H1 (cell line): ENCODE results near the gene FRAT2. TPM values are rescaled to one million over a fixed set of nuclear protein-coding genes. Genes with fewer than 3 reads are reported as not detected.

Experiments
- CTCF ChIA-PET: fragments of 300-600 bp; sonication (Branson Sonifier 250); formaldehyde crosslinking; loops from one replicate; lab custom pipeline; 2021; ENCODE audit not compliant: partially characterized antibody; lab: Charles Lee
- POLR2A ChIA-PET: fragments of 300-600 bp; sonication (Branson Sonifier 250); formaldehyde crosslinking; loops from one replicate; lab custom pipeline; 2021; ENCODE audit warnings: inconsistent platforms; ENCODE audit not compliant: partially characterized antibody; lab: Charles Lee
- DNase-seq, 2 experiments: peaks; one replicate each; pipeline versions ENCODE4 v3.0.0 to v3.0.0-alpha.2; 2010 to 2022; ENCODE audit warnings: low spot score in 2 of 2, low read depth in 1 of 2, mixed read lengths in 1 of 2
- FAIRE-seq: peaks from 2 replicates; lab custom pipeline; 2011; peaks lifted over from hg19 to GRCh38; lab: Jason Lieb, UNC
- H2AFZ ChIP-seq: 2 replicates; pipeline ENCODE4 v1.8.1; 2012; ENCODE audit warnings: low read length, inconsistent platforms
- H2AK5ac ChIP-seq: 2 replicates; pipeline ENCODE4 v1.6.1; 2013; ENCODE audit warnings: low read depth, low read length
- H2BK120ac ChIP-seq: replicated peaks from 2 replicates; pipeline ENCODE3; 2013; ENCODE audit warnings: low read depth, low read length, inconsistent platforms
- H2BK12ac ChIP-seq: 2 replicates; pipeline ENCODE4 v1.6.1; 2013; ENCODE audit warnings: low read depth, low read length
- H2BK15ac ChIP-seq: 2 replicates; pipeline ENCODE4 v1.6.1; 2013; ENCODE audit warnings: low read length
- H2BK20ac ChIP-seq: 2 replicates; pipeline ENCODE4 v1.6.1; 2013; ENCODE audit warnings: low read length
- H2BK5ac ChIP-seq: 2 replicates; pipeline ENCODE4 v1.6.1; 2013; ENCODE audit warnings: low read depth, low read length
- H3K14ac ChIP-seq: 2 replicates; pipeline ENCODE4 v1.6.1; 2013; ENCODE audit warnings: inconsistent platforms; ENCODE audit not compliant: insufficient read length
- H3K18ac ChIP-seq: 2 replicates; pipeline ENCODE4 v1.6.1; 2013; ENCODE audit warnings: low read length; ENCODE audit errors: extremely low read depth
- H3K23ac ChIP-seq: 2 replicates; pipeline ENCODE4 v1.6.1; 2013; ENCODE audit warnings: inconsistent platforms; ENCODE audit not compliant: insufficient read length
- H3K23me2 ChIP-seq: 2 replicates; pipeline ENCODE4 v1.6.1; 2013; ENCODE audit warnings: low read depth, low read length
- H3K27ac ChIP-seq: 2 replicates; pipeline ENCODE4 v1.6.1; 2011; ENCODE audit warnings: low read depth, low read length, inconsistent platforms
- H3K27me3 ChIP-seq, 4 experiments: replicated peaks in 1 of 4; 1 replicate in 1 of 4; 2 replicates in 3 of 4; pipeline versions ENCODE4 v1.6.1 to v1.8.1; 2011 to 2013; ENCODE audit warnings: low read length in 3 of 4, mild to moderate bottlenecking in 3 of 4, inconsistent platforms in 2 of 4, mixed read lengths in 2 of 4, moderate library complexity in 1 of 4; ENCODE audit not compliant: control insufficient read depth in 3 of 4, insufficient read depth in 3 of 4; ENCODE audit errors: extremely low read depth in 1 of 4
- H3K36me3 ChIP-seq, 4 experiments: 2 replicates each; pipeline versions ENCODE4 v1.6.1 to v1.8.1; 2011 to 2013; ENCODE audit warnings: mild to moderate bottlenecking in 4 of 4, low read length in 3 of 4, moderate library complexity in 2 of 4, control low read depth in 1 of 4, inconsistent platforms in 1 of 4; ENCODE audit not compliant: insufficient read depth in 4 of 4, control insufficient read depth in 2 of 4
- H3K4ac ChIP-seq: replicated peaks from 2 replicates; pipeline ENCODE3; 2013; ENCODE audit warnings: low read length, low read depth, mixed read lengths, inconsistent platforms; ENCODE audit not compliant: insufficient read length
- H3K4me1 ChIP-seq, 4 experiments: replicated peaks in 1 of 4; 1 replicate in 1 of 4; 2 replicates in 3 of 4; pipeline versions ENCODE4 v1.6.1 to v1.8.1; 2011 to 2013; ENCODE audit warnings: low read length in 3 of 4, inconsistent platforms in 2 of 4, mixed read lengths in 1 of 4; ENCODE audit not compliant: insufficient read depth in 4 of 4, control insufficient read depth in 3 of 4
- H3K4me2 ChIP-seq, 2 experiments: 2 replicates each; pipeline versions ENCODE4 v1.6.1 to v1.8.1; 2011 to 2013; ENCODE audit warnings: low read depth in 2 of 2, low read length in 2 of 2, control low read depth in 1 of 2, inconsistent platforms in 1 of 2, mild to moderate bottlenecking in 1 of 2; ENCODE audit not compliant: insufficient read depth in 1 of 2
- H3K4me3 ChIP-seq, 4 experiments: fragments of 200-600, 300-600 bp in 1 of 4; sonication (generic), shearing (Covaris generic), sonication (Bioruptor Twin) in 1 of 4; 2 replicates each; pipeline versions ENCODE4 v1.5.1 to v1.8.1; 2011 to 2016; ENCODE audit warnings: low read length in 4 of 4, low read depth in 3 of 4, control low read depth in 2 of 4, inconsistent platforms in 2 of 4, mild to moderate bottlenecking in 2 of 4, mixed read lengths in 1 of 4, moderate library complexity in 1 of 4; ENCODE audit not compliant: insufficient read depth in 2 of 4; ENCODE audit errors: extremely low read depth in 1 of 4
- H3K56ac ChIP-seq: replicated peaks from 2 replicates; pipeline ENCODE3; 2013; ENCODE audit warnings: low read depth, mild to moderate bottlenecking, mixed read lengths, low read length, inconsistent platforms; ENCODE audit not compliant: insufficient read length
- H3K79me1 ChIP-seq: 2 replicates; pipeline ENCODE4 v1.6.1; 2013; ENCODE audit warnings: low read depth, low read length, control low read depth
- H3K79me2 ChIP-seq, 2 experiments: 2 replicates each; pipeline versions ENCODE4 v1.6.1 to v1.8.1; 2012 to 2013; ENCODE audit warnings: low read length in 2 of 2, mild to moderate bottlenecking in 2 of 2, inconsistent platforms in 1 of 2; ENCODE audit not compliant: insufficient read depth in 2 of 2, control insufficient read depth in 1 of 2
- H3K9ac ChIP-seq, 4 experiments: replicated peaks in 1 of 4; 1 replicate in 1 of 4; 2 replicates in 3 of 4; pipeline versions ENCODE4 v1.6.1 to v1.8.1; 2011 to 2013; ENCODE audit warnings: low read depth in 3 of 4, low read length in 3 of 4, control low read depth in 2 of 4, mild to moderate bottlenecking in 2 of 4, moderate library complexity in 2 of 4, inconsistent platforms in 1 of 4; ENCODE audit errors: extremely low read depth in 1 of 4
- H3K9me3 ChIP-seq, 2 experiments: 2 replicates each; pipeline versions ENCODE4 v1.6.1 to v1.8.1; 2012 to 2013; ENCODE audit warnings: mild to moderate bottlenecking in 2 of 2, moderate library complexity in 2 of 2, control low read depth in 1 of 2, inconsistent platforms in 1 of 2, low read depth in 1 of 2, low read length in 1 of 2, mixed read lengths in 1 of 2; ENCODE audit not compliant: insufficient read depth in 2 of 2
- H4K20me1 ChIP-seq, 2 experiments: replicated peaks in 1 of 2; 2 replicates each; pipeline versions ENCODE3 to v1.8.1; 2011 to 2013; ENCODE audit warnings: inconsistent platforms in 2 of 2, low read length in 2 of 2, mild to moderate bottlenecking in 1 of 2; ENCODE audit not compliant: insufficient read depth in 2 of 2, control insufficient read depth in 1 of 2
- H4K5ac ChIP-seq: 2 replicates; pipeline ENCODE4 v1.6.1; 2013; ENCODE audit warnings: low read length, low read depth, mixed read lengths, inconsistent platforms; ENCODE audit not compliant: insufficient read length
- H4K8ac ChIP-seq: 2 replicates; pipeline ENCODE4 v1.8.0; 2013; ENCODE audit warnings: mild to moderate bottlenecking, moderate library complexity, low read length, inconsistent platforms; ENCODE audit not compliant: insufficient read depth; ENCODE audit errors: extremely low read depth
- H4K91ac ChIP-seq: replicated peaks from 2 replicates; pipeline ENCODE3; 2013; ENCODE audit warnings: low read length, mixed read lengths, inconsistent platforms; ENCODE audit not compliant: insufficient read length
- BRCA1 ChIP-seq: IDR thresholded peaks from 2 replicates; pipeline ENCODE4 v1.6.1; 2012; ENCODE audit warnings: low read depth, low read length, improper control_type of control experiment
- CBX8 ChIP-seq: fragments of 300-800, 300-1000 bp; sonication (generic); IDR thresholded peaks from 2 replicates; pipeline ENCODE4 v1.7.1; 2016; ENCODE audit warnings: low read depth, low read length, borderline replicate concordance
- CHD2 ChIP-seq: IDR thresholded peaks from 2 replicates; pipeline ENCODE4 v1.6.1; 2012; ENCODE audit warnings: low read length, improper control_type of control experiment
- CREB1 ChIP-seq: IDR thresholded peaks from 2 replicates; pipeline ENCODE4 v1.6.1; 2012; ENCODE audit warnings: inconsistent platforms
- CTCF ChIP-seq, 3 experiments: IDR thresholded peaks; 1 replicate in 2 of 3; 2 replicates in 1 of 3; pipeline versions ENCODE4 v1.5.1 to v1.6.1; 2011; ENCODE audit warnings: low read length in 3 of 3, mild to moderate bottlenecking in 3 of 3, inconsistent platforms in 2 of 3, low read depth in 1 of 3, moderate library complexity in 1 of 3; ENCODE audit not compliant: insufficient read depth in 1 of 3; ENCODE audit errors: control extremely low read depth in 1 of 3
- JUND ChIP-seq: IDR thresholded peaks from 2 replicates; pipeline ENCODE4 v1.6.1; 2011; ENCODE audit warnings: mild to moderate bottlenecking, improper control_type of control experiment, low read length
- RBBP5 ChIP-seq: IDR thresholded peaks from 2 replicates; pipeline ENCODE4 v1.7.1; 2012; ENCODE audit warnings: low read depth, mild to moderate bottlenecking, inconsistent platforms, low read length, moderate library complexity, borderline replicate concordance
- RXRA ChIP-seq: IDR thresholded peaks from 2 replicates; pipeline ENCODE4 v1.6.1; 2011; ENCODE audit warnings: low read depth, mild to moderate bottlenecking, low read length, moderate library complexity; ENCODE audit not compliant: insufficient read depth
- SRF ChIP-seq: IDR thresholded peaks from 2 replicates; pipeline ENCODE4 v1.6.1; 2011; ENCODE audit warnings: mild to moderate bottlenecking, low read depth, low read length, moderate library complexity
- TBP ChIP-seq: IDR thresholded peaks from 2 replicates; pipeline ENCODE4 v1.6.1; 2011; ENCODE audit warnings: low read depth, low read length, improper control_type of control experiment
- WGBS, 2 experiments: shearing (Covaris generic) in 1 of 2; methylation state at CpG; one replicate each; pipeline versions ENCODE4 v1.1.6 to v1.1.7; 2013 to 2015; ENCODE audit warnings: low lambda C conversion rate in 2 of 2, mixed read lengths in 2 of 2, inconsistent platforms in 1 of 2, low coverage in 1 of 2, missing lambda C conversion rate in 1 of 2; ENCODE audit not compliant: insufficient replicate concordance in 2 of 2, insufficient coverage in 1 of 2, insufficient read length in 1 of 2; ENCODE audit errors: extremely low coverage in 1 of 2, missing lambda C conversion rate in 1 of 2; 5-methylcytosine and 5-hydroxymethylcytosine counted together
- polyA plus RNA-seq, 7 experiments: library from polyadenylated mRNA; depleted of rRNA in 3 of 7; stranded (reverse) in 5 of 7; unstranded in 2 of 7; fragments of >200 nt in 5 of 7; fragments of 200-250 nt in 2 of 7; gene quantifications; 1 replicate in 5 of 7; 2 replicates in 1 of 7; 4 replicates in 1 of 7; pipeline versions ENCODE4 v1.2.1 to v1.2.3, GENCODE V29; 2011 to 2013; ENCODE audit warnings: missing spikeins in 2 of 7, mixed read lengths in 2 of 7
- total RNA-seq: library from RNA; stranded (reverse); fragmentation: NEBNext Ultra II Directional; extraction: Animal tissue kit (Norgen Biotek cat#: 25700); gene quantifications from 2 replicates; pipeline ENCODE4 v1.2.1, GENCODE V29; 2021

FRAT2 gene
- total and polyA plus RNA-seq, 2 of the 8 experiments (the other 6 are each of a cell fraction or from before 2014, with no cell fraction given), result 47.4 to 83.0 TPM

GRCh38 chr10:97332591-97333350 lies 1.8 kb downstream of the FRAT2 start:
- Histone ChIP-seq H2AFZ (no peak overlapping the region), H2BK20ac (no peak overlapping the region), H3K79me2 (peaks cover 29 to 57% of the 10 kb centered on the region in 2 experiments), H4K5ac (peak overlapping the region; percentile 69), H3K36me3 (peaks cover 2 to 37% (median 7%) of the 10 kb centered on the region in 4 experiments; a peak in 5 of 8 replicates), H2AK5ac (no peak overlapping the region), H3K4me3 (peak overlapping the region; percentile 84 to 92 (median 91)), H3K23me2 (peaks cover 21% of the 10 kb centered on the region), H2BK120ac (peak overlapping the region; percentile 45), H2BK12ac (no peak overlapping the region), H3K4me2 (peak overlapping the region; percentile 84 to 96), H2BK5ac (no peak overlapping the region; the same call in 1 of the 2 replicates), H3K56ac (no peak overlapping the region), H3K23ac (no peak overlapping the region), H2BK15ac (no peak overlapping the region), H3K4ac (no peak overlapping the region), H4K8ac (no peak overlapping the region), H4K20me1 (peaks cover 14 to 20% of the 10 kb centered on the region in 2 experiments), H3K14ac (no peak overlapping the region), H3K18ac (peak overlapping the region; percentile 79; the same call in 1 of the 2 replicates), H3K27me3 (no peaks in the 10 kb centered on the region), H3K9ac (peak overlapping the region; percentile 67 to 94 (median 88)), H3K79me1 (peaks cover 7% of the 10 kb centered on the region; the same call in 1 of the 2 replicates), H3K9me3 (no peaks in the 10 kb centered on the region), H3K4me1 (peaks cover 3 to 18% (median 8%) of the 10 kb centered on the region in 4 experiments), H3K27ac (peak overlapping the region; percentile 23), H4K91ac (no peak overlapping the region)
- CTCF ChIA-PET, result interaction anchor here (0.7 to 3.7 kb wide), 27 partner anchors 9 to 260 kb away, joined by 3 to 28 read pairs (median 4); partner anchors contain the start of gene FRAT1
- DNase-seq (no peak), FAIRE-seq (no peak)
- POLR2A ChIA-PET, result interaction anchor here (0.6 to 5.9 kb wide), 26 partner anchors 9 to 97 kb away, joined by 3 to 75 read pairs (median 4); partner anchors contain the start of genes ARHGAP19, FRAT1 and RRP12
- WGBS, 2 experiments, result 6% methylated on average over 18 of the region's 18 CpGs; no CpG with 5 or more reads in 1 of the 2 experiments
- no peak for TF ChIP-seq BRCA1
- TF ChIP-seq TBP, result no peak
- TF ChIP-seq RBBP5, result no peak
- TF ChIP-seq JUND, result no peak
- no peak for TF ChIP-seq SRF
- TF ChIP-seq CTCF (IDR thresholded peaks at IDR 0.05; ENCODE audit: control extremely low read depth in 1 of 3, insufficient read depth in 1 of 3, low read depth in 1 of 3, low read length in 3 of 3), result peak in 2 of 3 experiments; percentile 15 to 26; a peak in 2 of 4 replicates
- no peak for TF ChIP-seq CHD2
- no peak for TF ChIP-seq CREB1
- TF ChIP-seq RXRA, result no peak
- TF ChIP-seq CBX8, result no peak
